ENCODE results near the gene SSPN. TPM values are rescaled to one million over a fixed set of nuclear protein-coding genes. Genes with fewer than 3 reads are reported as not detected.
A peak's percentile ranks its signal among the peaks of the same experiment; 100 is the strongest.

Gene SSPN
- total and polyA plus RNA-seq, 8 donors: 1.8 to 52.4 (median 11.1) TPM

DNA sequence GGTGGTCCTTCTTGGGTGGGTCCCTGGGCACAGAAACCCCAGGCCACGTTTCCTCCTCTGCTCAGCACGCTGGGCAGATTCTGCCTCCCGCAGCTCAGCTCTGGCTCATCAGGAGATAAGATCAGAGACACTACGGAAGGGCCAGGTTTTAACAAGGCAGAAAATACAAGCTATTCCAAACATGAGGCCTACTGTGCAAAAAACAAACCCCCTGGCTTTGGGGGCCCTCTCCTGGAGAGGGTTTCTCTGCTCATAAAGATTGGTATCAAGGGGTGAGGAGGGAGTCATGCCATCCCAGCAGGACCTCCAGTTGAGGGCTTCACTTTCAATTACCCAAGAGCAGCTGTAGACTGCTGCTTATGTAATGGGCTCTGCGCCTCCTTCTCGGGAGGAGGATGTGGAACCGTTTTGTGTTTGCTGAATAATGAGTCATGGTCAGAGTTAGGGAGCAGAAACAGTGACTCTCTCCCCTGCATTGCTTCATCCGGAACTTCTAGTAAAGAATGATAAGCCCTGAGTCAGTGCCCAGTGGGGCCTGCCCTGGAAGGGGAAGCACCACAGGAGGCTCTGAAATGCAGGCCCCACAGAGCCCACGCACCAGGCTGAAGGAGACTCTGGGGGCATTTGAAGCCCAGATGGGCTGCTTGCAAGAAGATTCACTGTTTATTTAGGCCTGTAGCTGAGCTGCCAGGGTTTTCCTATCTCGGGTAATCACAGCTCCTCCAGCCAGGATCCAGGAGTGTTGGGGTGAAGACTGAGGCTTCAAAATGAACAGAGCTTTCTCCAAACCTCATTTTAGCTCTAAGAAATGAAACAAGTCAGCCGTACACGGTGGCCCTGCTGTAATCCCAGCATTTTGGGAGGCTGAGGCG lies 79.3 kb downstream of the SSPN start:
- intact Hi-C loops (cut with DNase I; ENCODE audit: low total_unique reads): no loop called here
- Histone ChIP-seq H3K4me3 (no peak overlapping the region), H3K9me3 (no peaks in the 10 kb centered on the region), H3K27me3 (no peaks in the 10 kb centered on the region), H3K27ac (peak overlapping the region; percentile 73 to 89 (median 85)), H3K36me3 (no peaks in the 10 kb centered on the region), H3K4me1 (peaks cover 23 to 47% (median 34%) of the 10 kb centered on the region in 4 donors)
- no peak for TF ChIP-seq EP300 (IDR thresholded peaks at IDR 0.05)
- peak; percentile 63 to 95 (median 88) for TF ChIP-seq POLR2AphosphoS5 (IDR thresholded peaks at IDR 0.05)
- TF ChIP-seq, protein P1, sequence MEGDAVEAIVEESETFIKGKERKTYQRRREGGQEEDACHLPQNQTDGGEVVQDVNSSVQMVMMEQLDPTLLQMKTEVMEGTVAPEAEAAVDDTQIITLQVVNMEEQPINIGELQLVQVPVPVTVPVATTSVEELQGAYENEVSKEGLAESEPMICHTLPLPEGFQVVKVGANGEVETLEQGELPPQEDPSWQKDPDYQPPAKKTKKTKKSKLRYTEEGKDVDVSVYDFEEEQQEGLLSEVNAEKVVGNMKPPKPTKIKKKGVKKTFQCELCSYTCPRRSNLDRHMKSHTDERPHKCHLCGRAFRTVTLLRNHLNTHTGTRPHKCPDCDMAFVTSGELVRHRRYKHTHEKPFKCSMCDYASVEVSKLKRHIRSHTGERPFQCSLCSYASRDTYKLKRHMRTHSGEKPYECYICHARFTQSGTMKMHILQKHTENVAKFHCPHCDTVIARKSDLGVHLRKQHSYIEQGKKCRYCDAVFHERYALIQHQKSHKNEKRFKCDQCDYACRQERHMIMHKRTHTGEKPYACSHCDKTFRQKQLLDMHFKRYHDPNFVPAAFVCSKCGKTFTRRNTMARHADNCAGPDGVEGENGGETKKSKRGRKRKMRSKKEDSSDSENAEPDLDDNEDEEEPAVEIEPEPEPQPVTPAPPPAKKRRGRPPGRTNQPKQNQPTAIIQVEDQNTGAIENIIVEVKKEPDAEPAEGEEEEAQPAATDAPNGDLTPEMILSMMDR (IDR thresholded peaks at IDR 0.05): no peak
- no peak for TF ChIP-seq POLR2A (IDR thresholded peaks at IDR 0.05)
- DNase-seq: peak; percentile 85 to 95
- 27 to 39% (median 34%) methylated on average over 13 of the region's 13 CpGs for WGBS, 5 donors

DNA sequence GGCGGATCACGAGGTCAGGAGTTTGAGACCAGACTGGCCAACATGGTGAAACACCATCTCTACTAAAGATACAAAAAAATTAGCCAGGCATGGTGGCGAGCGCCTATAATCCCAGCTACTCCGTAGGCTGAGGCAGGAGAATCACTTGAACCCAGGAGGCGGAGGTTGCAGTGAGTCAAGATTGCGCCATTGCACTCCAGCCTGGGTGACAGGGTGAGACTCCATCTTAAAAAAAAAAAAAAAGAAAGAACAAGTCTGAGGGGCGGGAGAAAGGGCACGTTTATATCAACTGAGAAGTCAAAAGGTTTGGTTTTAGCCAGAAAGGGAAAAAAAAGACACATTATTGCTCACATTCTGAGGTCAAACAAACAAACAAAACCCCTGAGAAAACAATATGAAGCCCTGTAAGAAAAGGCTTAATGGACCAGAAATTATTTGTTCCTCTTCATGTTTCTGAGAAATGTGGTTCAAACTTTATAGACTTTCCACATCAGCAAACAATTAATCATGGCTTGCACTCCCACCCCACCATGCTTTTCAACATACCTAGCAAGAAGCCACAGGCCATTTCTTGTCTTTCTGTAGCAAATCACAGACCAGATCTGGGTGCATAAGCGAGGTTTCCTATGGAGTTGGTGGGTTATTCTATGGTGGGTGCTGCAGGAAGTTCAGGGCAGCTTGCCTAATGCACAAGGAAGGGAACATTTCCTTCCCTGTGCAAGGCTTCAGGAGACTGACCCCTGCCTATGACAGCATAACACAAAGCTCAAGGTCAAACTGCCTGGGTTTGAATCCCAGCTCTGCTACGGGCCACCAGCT lies 80.1 kb downstream of the SSPN start:
- no peaks in the 10 kb centered on the region for H3K9me3 ChIP-seq
- 82 to 91% (median 88%) methylated on average over 11 of the region's 11 CpGs for WGBS, 5 donors
- DNase-seq: peak in 1 of 2 donors; percentile 31
- no peak overlapping the region for H3K4me3 ChIP-seq
- H3K27me3 ChIP-seq: no peaks in the 10 kb centered on the region
- intact Hi-C loops (cut with DNase I; ENCODE audit: low total_unique reads): no loop called here
- peaks cover 23 to 47% (median 34%) of the 10 kb centered on the region in 4 donors for H3K4me1 ChIP-seq
- no peaks in the 10 kb centered on the region for H3K36me3 ChIP-seq
- TF ChIP-seq, protein P1 (IDR thresholded peaks at IDR 0.05): no peak
- TF ChIP-seq POLR2AphosphoS5 (IDR thresholded peaks at IDR 0.05) (no peak), POLR2A (IDR thresholded peaks at IDR 0.05) (no peak), EP300 (IDR thresholded peaks at IDR 0.05) (no peak)
- peak overlapping the region; percentile 31 to 89 (median 85) for H3K27ac ChIP-seq

DNA sequence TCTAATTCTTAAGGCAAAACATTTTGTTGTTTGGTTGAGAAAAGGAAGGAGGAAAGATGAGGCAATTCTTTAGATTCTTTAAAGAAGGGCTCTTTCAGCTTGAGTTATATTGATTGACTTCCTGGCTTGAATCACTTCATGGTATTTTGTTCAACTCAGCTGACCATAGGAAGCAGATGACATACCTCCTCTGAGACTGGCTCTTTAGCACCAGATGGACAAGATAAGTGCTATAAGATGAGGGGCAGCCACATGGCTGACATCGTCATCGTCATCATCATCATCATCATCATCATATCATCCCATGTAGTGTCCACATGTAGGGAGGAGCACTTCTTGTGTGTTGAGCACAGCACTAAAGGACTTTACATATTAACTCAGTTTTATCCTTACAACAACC lies 81.3 kb downstream of the SSPN start:
- Histone ChIP-seq H3K9me3 (no peaks in the 10 kb centered on the region), H3K4me3 (no peak overlapping the region), H3K27me3 (no peaks in the 10 kb centered on the region), H3K36me3 (no peaks in the 10 kb centered on the region), H3K4me1 (peaks cover 23 to 41% (median 31%) of the 10 kb centered on the region in 4 donors), H3K27ac (no peak overlapping the region)
- no peak for DNase-seq
- 88 to 100% (median 93%) methylated on average over 2 of the region's 2 CpGs for WGBS, 5 donors
- TF ChIP-seq, protein P1 (IDR thresholded peaks at IDR 0.05): no peak
- TF ChIP-seq EP300 (IDR thresholded peaks at IDR 0.05) (no peak), POLR2A (IDR thresholded peaks at IDR 0.05) (no peak)
- intact Hi-C loops (cut with DNase I; ENCODE audit: low total_unique reads): no loop called here

DNA sequence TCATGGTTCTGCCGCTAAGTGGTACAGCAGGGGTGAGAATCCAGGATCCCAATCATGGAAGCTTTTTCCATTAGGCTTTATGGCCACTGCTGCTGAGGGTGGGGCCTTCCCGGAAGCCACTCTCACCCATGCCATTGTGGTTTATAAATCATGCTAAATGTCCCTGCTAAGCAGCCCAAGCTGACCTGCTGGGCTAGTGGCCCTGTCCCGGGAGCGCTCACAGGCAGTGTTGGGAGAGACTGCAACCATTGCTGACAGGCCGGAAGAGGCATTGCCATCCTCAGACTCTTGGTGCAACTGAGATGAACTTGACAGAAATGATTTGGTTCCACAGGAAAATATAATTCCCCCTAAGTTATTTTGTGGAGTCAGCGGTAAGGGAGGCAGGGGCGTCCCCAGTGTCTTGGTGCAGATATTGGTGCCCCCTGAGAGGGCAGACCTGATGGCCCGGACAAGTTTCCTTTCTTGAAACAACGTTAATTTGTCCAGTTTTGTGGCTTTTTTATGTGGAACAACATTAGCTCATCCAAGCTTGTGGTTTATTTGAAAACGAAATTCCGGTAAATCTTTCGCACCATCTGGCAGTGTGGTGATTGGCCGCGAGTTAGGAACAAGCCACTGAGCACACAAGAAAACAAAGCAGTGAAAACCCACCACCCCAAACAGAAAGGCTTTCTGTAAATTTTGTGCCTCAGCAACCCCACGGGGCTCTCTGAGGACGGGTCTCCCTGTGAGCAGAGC lies 82.3 kb downstream of the SSPN start:
- DNase-seq: no peak
- Histone ChIP-seq H3K9me3 (no peaks in the 10 kb centered on the region), H3K4me3 (no peak overlapping the region), H3K4me1 (peaks cover 19 to 31% (median 25%) of the 10 kb centered on the region in 4 donors), H3K36me3 (no peaks in the 10 kb centered on the region), H3K27ac (no peak overlapping the region), H3K27me3 (no peaks in the 10 kb centered on the region)
- TF ChIP-seq POLR2AphosphoS5 (IDR thresholded peaks at IDR 0.05): no peak
- TF ChIP-seq POLR2A (IDR thresholded peaks at IDR 0.05): no peak
- TF ChIP-seq, protein P1 (IDR thresholded peaks at IDR 0.05): no peak
- no peak for TF ChIP-seq EP300 (IDR thresholded peaks at IDR 0.05)
- 77 to 85% (median 83%) methylated on average over 15 to 16 of the region's 16 CpGs for WGBS, 5 donors
- intact Hi-C loops (cut with DNase I; ENCODE audit: low total_unique reads): no loop called here
